ENCODE results near the gene GOLGA6C.
"Not testable (repeated sequence)": the region's sequence is repeated elsewhere in the genome, so short reads cannot be mapped to it uniquely, and the experiment has no call there.

GOLGA6C gene

GRCh38 chr15:75223688-75224087, 34.4 kb upstream of the GOLGA6C start:
- Mint-ChIP-seq H3K4me3 (no peak overlapping the region), H3K27me3 (no peaks in the 10 kb centered on the region), H3K9me3 (no peaks in the 10 kb centered on the region), H3K4me1 (no peaks in the 10 kb centered on the region), H3K27ac (no peak overlapping the region)
- no peak for DNase-seq
- peak; percentile 18 for ATAC-seq

- ATAC-seq (no peak), DNase-seq (no peak)
- Mint-ChIP-seq H3K27ac (no peak overlapping the region), H3K27me3 (peaks cover 3% of the 10 kb centered on the region), H3K4me1 (no peaks in the 10 kb centered on the region), H3K4me3 (no peak overlapping the region), H3K9me3 (no peaks in the 10 kb centered on the region)
Measured at GRCh38 chr15:75224281-75224680, 33.9 kb upstream of the GOLGA6C start.

- H3K27ac Mint-ChIP-seq, H3K9me3 Mint-ChIP-seq, H3K4me1 Mint-ChIP-seq, ATAC-seq, H3K4me3 Mint-ChIP-seq, DNase-seq: not testable (repeated sequence)
- peaks cover 13% of the 10 kb centered on the region for H3K27me3 Mint-ChIP-seq
Measured at GRCh38 chr15:75225102-75225836, 32.9 kb upstream of the GOLGA6C start.

DNA sequence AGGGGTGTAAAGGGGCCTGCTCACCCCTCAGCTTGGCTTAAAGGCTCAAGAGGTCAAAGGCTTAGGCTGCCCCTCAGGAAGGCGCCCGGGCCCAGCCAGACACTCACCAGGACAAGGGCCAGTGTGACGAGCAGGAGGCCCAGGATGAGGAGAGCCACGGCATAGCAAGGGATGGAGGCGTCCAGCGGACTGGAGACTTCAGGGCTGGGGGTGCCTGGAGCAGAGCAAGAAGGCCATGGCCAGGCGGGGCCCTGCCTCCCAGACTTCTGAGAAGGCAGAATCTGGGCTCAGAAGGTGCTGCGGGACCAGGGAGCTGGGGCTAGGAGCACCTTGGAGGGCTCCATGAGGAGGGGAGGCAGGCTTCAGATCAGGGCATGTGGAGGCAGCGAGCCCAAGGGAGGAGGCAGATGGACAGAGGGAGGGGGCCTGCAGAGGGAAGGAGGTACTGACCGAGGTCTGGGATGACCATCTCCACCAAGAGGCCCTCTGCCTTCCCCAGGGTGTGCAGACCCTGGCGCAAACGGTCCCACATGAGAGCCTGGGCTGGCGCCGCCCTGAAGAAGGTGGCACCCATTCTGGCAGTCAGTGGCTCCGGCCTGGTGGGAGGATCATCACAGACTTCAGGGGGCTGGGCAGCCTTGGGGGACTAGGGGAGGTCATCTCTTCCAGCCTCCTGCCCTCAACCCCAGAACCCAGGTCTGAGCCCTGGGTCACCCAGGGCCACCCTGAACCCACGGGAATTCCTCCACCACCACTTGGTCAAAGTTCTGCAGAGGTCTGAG, 32.0 kb upstream of the GOLGA6C start:
- Mint-ChIP-seq H3K27me3 (peaks cover 19% of the 10 kb centered on the region), H3K4me1 (no peaks in the 10 kb centered on the region), H3K4me3 (no peak overlapping the region), H3K9me3 (no peaks in the 10 kb centered on the region), H3K27ac (no peak overlapping the region)
- no peak for DNase-seq
- no peak for ATAC-seq

DNA sequence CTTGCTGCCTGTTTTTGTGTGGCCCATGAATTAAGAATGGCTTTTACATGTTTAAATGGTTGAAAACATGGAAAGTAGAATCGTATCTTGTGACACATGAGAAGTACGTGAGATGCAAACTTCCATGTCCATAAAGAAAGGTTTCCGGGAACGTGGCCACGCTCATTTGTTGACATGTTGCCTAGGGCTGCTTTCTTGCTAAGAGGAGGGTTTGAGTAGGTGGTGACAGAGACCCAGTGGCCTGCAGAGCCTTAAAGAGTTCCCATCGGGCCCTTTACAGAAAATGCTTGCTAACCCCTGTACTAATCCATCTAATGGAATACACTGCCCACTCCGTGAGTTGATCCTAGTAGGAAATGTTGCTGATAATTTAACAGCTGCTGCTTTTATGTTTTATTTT, 31.0 kb upstream of the GOLGA6C start:
- H3K27ac Mint-ChIP-seq, ATAC-seq, H3K4me1 Mint-ChIP-seq, H3K9me3 Mint-ChIP-seq, DNase-seq, H3K4me3 Mint-ChIP-seq: not testable (repeated sequence)
- H3K27me3 Mint-ChIP-seq: peaks cover 29% of the 10 kb centered on the region

GRCh38 chr15:75227663-75228280, 30.4 kb upstream of the GOLGA6C start:
- ATAC-seq: no peak
- Mint-ChIP-seq H3K27ac (no peak overlapping the region), H3K4me3 (no peak overlapping the region), H3K27me3 (peaks cover 35% of the 10 kb centered on the region), H3K4me1 (no peaks in the 10 kb centered on the region), H3K9me3 (no peaks in the 10 kb centered on the region)
- DNase-seq: no peak

DNA sequence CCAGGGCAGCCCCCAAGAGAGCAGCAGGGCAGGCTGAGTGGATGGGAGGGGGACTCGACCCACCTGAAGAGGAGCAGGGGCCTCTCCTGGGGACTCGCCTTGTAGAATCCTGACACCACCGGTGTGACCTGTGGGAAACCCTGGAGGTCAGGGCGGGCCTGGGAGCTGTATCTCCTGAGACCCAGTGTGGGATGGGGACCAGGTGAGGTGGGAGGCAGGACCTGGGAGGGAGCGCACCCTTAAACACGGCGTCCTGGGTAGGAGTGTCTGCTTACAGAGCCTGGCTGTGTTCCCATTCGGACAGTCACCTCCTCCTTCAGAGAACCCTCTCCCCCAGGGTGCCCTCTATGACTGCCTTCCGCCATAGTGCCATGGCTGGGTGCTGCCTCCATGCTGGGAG, 29.3 kb upstream of the GOLGA6C start:
- H3K27ac Mint-ChIP-seq: no peak overlapping the region

GRCh38 chr15:75229191-75230015, 28.7 kb upstream of the GOLGA6C start:
- ATAC-seq (no peak), DNase-seq (no peak)
- peaks cover 41% of the 10 kb centered on the region for H3K27me3 Mint-ChIP-seq
- H3K4me1 Mint-ChIP-seq: no peaks in the 10 kb centered on the region
- no peak overlapping the region for H3K27ac Mint-ChIP-seq
- no peaks in the 10 kb centered on the region for H3K9me3 Mint-ChIP-seq
- H3K4me3 Mint-ChIP-seq: no peak overlapping the region

More for the DNA sequence above, 29.3 kb upstream of the GOLGA6C start:
- DNase-seq: no peak
- Mint-ChIP-seq H3K9me3 (no peaks in the 10 kb centered on the region), H3K4me1 (no peaks in the 10 kb centered on the region), H3K27me3 (peaks cover 41% of the 10 kb centered on the region), H3K4me3 (no peak overlapping the region)
- peak; percentile 13 for ATAC-seq

DNA sequence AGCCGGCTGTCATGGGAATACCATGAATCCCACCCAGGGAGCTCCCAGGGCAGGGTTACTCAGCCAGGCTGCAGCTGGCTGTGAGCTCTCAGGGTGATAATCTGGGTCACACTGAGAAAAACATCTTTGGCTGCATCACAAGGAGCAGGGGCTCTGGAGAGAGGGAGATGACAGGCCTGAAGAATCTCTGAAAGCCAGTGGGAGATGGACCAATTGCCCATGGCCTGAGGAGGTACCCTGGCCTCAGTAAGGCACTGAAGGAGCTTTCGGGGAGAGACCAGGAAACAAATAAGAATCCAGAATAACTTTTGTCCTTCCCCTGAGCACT, 28.2 kb upstream of the GOLGA6C start:
- no peaks in the 10 kb centered on the region for H3K4me1 Mint-ChIP-seq
- H3K9me3 Mint-ChIP-seq: no peaks in the 10 kb centered on the region
- DNase-seq (no peak), ATAC-seq (no peak)
- H3K27ac Mint-ChIP-seq: no peak overlapping the region
- H3K27me3 Mint-ChIP-seq: peaks cover 46% of the 10 kb centered on the region
- H3K4me3 Mint-ChIP-seq: no peak overlapping the region

GRCh38 chr15:75230551-75231371, 27.4 kb upstream of the GOLGA6C start:
- no peaks in the 10 kb centered on the region for H3K4me1 Mint-ChIP-seq
- ATAC-seq (no peak), DNase-seq (no peak)
- H3K4me3 Mint-ChIP-seq: no peak overlapping the region
- no peak overlapping the region for H3K27ac Mint-ChIP-seq
- H3K9me3 Mint-ChIP-seq: no peaks in the 10 kb centered on the region
- H3K27me3 Mint-ChIP-seq: peaks cover 51% of the 10 kb centered on the region

DNA sequence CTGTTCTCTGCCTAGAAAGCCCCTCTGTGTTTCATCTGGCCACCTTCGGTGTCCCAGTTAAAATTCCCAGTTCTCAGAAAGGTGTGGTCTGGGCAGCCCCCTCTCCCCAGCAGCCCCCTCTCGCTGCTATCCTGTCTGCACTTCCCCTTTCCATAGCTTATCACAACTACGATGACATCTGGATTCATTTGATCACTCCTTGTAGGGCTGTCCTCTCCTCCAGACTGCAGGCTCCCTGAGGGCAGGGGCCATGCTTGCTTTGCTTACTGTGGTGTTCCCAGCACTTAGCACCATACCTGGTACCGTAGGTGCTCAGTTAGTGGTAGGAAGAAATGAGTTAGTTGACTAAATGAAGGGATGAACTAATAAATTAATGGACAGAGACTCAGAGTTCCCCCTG, 26.3 kb upstream of the GOLGA6C start:
- H3K9me3 Mint-ChIP-seq: no peaks in the 10 kb centered on the region
- peaks cover 51% of the 10 kb centered on the region for H3K27me3 Mint-ChIP-seq
- DNase-seq: no peak
- H3K4me1 Mint-ChIP-seq: no peaks in the 10 kb centered on the region
- H3K27ac Mint-ChIP-seq: no peak overlapping the region
- no peak overlapping the region for H3K4me3 Mint-ChIP-seq
- no peak for ATAC-seq

DNA sequence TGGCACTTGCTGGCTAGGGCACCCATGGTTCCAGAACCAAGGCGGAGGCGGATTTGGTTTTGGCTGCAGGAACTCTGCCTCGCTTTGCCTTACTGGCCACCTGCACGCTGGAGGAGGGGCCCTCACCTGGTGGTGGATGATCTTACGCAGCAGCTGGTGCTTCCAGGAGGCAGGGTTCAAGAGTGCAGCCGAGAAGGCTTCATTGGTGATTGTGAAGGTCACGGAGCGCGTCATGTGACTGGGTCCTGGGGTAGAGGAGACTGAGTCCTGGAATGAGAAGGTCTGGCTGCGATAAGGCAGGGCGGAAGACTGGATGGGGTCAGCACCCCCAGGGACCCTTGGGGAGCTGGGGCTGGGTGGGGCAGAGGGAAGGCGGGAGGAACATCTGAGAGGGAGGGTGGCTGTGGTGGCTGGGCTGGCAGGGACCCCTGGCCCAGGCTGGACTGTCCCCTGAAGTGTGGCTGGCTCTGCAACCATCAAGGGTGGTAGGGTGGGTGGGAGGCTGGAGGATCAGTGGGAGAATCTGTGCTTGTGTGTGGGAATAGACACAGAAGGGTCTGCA, 25.8 kb upstream of the GOLGA6C start:
- no peak overlapping the region for H3K27ac Mint-ChIP-seq
- H3K9me3 Mint-ChIP-seq: no peaks in the 10 kb centered on the region
- no peak for ATAC-seq
- no peak for DNase-seq
- H3K27me3 Mint-ChIP-seq: peaks cover 51% of the 10 kb centered on the region
- no peak overlapping the region for H3K4me3 Mint-ChIP-seq
- H3K4me1 Mint-ChIP-seq: no peaks in the 10 kb centered on the region

GRCh38 chr15:75232826-75233503, 25.2 kb upstream of the GOLGA6C start:
- DNase-seq (no peak), ATAC-seq (no peak)
- H3K4me3 Mint-ChIP-seq: no peak overlapping the region
- no peak overlapping the region for H3K27ac Mint-ChIP-seq
- H3K4me1 Mint-ChIP-seq: no peaks in the 10 kb centered on the region
- peaks cover 51% of the 10 kb centered on the region for H3K27me3 Mint-ChIP-seq
- H3K9me3 Mint-ChIP-seq: no peaks in the 10 kb centered on the region

GRCh38 chr15:75233504-75234190, 24.5 kb upstream of the GOLGA6C start:
- no peak for ATAC-seq
- Mint-ChIP-seq H3K4me1 (peaks cover under 1% of the 10 kb centered on the region), H3K9me3 (no peaks in the 10 kb centered on the region), H3K4me3 (no peak overlapping the region), H3K27ac (no peak overlapping the region), H3K27me3 (peaks cover 51% of the 10 kb centered on the region)
- no peak for DNase-seq
